Measurements from ENCODE around the gene TRIM3.

DNA sequence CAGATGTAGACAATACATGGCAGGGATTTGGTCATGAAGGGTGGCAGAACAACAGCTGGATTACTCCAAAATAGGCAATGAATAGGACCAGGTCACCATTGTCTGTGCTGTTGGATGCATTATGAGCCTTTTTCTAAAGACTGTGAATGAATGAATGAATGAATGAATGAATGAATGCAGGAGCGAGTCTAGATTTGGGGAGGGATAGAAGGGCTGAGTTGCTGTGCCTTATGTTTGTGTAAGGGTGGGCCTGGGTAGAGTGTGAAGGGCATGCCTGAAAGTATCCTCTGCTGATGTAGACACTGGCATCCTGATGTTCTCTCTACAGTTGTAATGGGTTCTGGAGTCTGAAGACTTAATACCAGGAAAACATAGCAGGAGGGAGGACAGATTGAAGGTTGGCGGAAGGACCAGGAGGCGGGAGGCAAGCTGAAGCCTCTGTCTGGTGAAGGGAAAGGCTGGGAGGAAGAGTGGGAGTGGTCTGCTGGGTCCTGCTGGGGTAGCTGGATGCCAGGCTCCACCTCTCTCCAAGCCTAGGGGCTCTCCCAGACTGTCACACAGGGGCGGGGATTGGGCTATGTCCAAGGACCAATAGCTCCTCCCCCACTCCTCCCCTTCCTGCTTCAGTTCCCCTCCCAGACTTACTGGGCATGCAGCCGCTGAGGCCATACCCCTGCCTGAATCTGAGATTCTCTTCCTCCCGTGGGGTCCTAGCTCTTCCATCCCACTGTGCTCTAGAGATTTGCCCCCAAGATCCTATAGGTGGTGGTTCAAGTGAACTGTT, 4.8 kb downstream of the TRIM3 start:
- TF ChIP-seq, protein P1, sequence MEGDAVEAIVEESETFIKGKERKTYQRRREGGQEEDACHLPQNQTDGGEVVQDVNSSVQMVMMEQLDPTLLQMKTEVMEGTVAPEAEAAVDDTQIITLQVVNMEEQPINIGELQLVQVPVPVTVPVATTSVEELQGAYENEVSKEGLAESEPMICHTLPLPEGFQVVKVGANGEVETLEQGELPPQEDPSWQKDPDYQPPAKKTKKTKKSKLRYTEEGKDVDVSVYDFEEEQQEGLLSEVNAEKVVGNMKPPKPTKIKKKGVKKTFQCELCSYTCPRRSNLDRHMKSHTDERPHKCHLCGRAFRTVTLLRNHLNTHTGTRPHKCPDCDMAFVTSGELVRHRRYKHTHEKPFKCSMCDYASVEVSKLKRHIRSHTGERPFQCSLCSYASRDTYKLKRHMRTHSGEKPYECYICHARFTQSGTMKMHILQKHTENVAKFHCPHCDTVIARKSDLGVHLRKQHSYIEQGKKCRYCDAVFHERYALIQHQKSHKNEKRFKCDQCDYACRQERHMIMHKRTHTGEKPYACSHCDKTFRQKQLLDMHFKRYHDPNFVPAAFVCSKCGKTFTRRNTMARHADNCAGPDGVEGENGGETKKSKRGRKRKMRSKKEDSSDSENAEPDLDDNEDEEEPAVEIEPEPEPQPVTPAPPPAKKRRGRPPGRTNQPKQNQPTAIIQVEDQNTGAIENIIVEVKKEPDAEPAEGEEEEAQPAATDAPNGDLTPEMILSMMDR (IDR thresholded peaks at IDR 0.05; ENCODE audit: low read depth, low read length, poor library complexity, severe bottlenecking): no peak
- no peak for TF ChIP-seq EZH2phosphoT487 (IDR thresholded peaks at IDR 0.05; ENCODE audit: borderline replicate concordance, low read length)
